ELF-1 (cell line): ENCODE measurements around the gene ASMTL.
A peak's percentile ranks its signal among the peaks of the same experiment; 100 is the strongest.
"Not testable (repeated sequence)": the region's sequence is repeated elsewhere in the genome, so short reads cannot be mapped to it uniquely, and the experiment has no call there.

Experiments
- DNase-seq: peaks from one replicate; pipeline ENCODE4 v3.0.0-alpha.2; 2016; ENCODE audit warnings: low read depth, low spot score

The ASMTL gene, protein sequence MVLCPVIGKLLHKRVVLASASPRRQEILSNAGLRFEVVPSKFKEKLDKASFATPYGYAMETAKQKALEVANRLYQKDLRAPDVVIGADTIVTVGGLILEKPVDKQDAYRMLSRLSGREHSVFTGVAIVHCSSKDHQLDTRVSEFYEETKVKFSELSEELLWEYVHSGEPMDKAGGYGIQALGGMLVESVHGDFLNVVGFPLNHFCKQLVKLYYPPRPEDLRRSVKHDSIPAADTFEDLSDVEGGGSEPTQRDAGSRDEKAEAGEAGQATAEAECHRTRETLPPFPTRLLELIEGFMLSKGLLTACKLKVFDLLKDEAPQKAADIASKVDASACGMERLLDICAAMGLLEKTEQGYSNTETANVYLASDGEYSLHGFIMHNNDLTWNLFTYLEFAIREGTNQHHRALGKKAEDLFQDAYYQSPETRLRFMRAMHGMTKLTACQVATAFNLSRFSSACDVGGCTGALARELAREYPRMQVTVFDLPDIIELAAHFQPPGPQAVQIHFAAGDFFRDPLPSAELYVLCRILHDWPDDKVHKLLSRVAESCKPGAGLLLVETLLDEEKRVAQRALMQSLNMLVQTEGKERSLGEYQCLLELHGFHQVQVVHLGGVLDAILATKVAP

DNA sequence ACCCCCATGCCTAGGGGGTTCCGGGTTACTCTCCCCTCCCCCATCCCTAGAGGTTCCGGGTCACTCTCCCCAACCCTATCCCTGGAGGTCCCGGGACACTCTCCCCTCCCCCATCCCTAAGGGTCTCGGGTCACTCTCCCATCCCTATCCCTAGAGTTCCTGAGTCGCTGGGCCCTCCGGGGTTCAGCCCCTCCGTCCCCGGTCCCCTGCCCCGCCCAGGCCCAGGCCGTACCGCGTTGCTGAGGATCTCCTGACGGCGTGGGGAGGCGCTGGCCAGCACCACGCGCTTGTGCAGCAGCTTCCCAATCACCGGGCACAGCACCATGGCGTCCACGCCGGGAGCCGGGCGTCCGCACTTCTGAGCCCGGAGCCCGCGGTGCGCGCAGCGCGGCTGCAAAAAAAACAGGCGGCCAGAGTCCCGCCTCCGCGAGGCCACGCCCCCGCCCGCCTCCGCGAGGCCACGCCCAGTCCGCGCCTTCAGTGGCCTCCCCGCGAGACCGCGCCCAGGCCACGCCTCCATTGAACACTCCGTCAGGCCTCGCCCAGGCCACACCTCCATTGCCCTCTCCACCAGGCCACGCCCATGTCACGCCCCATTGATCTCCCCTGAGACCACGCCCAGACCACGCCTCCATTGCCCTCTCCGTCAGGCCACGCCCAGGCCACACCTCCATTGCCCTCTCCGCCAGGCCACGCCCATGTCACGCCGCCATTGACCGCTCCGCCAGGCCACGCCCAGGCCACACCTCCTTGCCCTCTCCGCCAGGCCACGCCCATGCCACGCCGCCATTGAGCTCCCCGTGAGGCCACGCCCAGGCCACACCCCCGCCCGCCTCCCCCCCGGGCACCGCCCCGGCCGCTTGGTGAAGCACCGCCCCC, at the start of gene ASMTL:
TSS of gene ASMTL (minus strand) at position 394 of the 879 bp plus-strand sequence. CDS start at position 325, 69 bp downstream.
- peak; percentile 100 for DNase-seq

DNA sequence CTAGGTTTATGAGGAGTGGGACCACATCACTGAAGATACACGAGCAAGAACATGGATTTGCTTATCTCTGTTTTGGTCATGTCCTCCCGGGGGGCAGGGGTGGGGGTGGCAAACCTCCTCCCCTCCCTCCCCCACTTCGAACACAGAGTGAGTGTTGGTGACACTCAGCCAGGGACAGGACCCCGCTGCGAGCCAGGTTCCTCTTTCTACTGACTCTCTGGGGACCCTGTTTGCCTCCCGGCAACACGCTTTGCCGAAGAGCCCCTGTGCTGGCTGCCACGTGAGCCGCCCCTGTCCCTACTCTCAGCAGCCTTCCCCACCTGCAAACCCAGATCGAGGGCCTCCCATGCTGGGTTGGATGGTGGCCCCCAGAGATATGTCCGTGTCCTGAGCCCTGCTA, 49.5 kb upstream of the ASMTL start:
- no peak for DNase-seq

DNA sequence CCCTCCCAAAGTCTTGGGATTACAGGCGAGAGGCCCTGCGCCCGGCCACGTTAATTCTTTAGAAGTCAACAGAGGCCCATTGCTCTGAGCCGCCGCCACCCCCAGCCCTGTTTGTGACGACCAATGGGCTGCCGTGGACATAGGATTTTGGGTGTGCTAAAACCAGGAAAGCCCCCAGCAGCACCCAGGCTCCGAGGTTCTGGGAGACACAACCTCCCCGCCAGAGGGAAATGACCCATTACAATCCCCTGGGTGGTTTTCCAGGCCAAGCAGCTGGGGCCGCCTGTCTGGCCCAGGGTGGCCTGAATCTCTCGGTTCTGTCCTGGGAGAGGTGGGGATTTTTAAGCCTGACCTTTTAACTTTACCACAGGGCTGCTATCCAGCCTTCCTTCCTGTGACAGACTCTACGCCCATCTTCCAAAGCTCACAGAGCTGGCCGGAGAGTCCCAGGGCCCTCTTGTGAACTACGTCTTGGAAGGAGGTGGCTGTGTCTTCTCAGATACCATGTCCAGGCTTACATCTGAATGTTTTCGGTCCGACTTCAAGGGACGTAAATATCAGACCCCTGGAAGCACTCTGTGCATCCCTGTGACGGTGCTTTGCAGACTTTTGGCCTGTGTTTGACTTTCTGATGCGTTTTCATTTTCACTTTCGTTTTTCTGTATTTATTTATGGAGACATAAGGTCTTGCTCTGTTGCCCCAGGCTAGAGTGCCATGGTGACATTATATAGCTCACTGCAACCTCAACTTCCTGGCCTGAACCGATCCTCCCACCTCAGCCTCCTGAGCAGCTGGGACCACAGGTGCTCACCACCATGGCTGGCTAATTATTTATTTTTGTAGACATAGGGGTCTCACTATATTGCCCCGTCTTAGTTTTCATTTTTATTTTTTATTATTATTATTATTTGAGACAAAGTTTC, 48.3 kb upstream of the ASMTL start:
- no peak for DNase-seq

DNA sequence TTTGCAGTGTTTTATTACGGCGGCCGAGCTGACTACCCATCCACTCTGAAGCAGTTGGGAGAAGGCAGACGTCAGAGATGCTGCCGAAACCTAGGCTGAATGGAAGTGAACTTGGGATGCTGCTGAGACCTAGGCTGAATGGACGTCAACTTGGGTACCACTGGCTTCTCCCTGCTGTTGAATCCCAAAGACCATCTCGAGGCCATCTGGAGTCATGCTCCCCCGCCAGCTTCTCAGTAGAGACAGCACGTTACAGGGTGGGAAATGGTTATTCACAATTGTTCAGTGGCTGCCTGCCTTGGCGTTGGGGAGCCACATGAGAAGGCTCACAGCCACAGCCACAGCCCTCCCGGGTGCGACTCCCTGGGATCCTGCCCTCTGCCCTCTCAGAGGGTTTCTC, 43.4 kb upstream of the ASMTL start:
- DNase-seq: no peak

DNA sequence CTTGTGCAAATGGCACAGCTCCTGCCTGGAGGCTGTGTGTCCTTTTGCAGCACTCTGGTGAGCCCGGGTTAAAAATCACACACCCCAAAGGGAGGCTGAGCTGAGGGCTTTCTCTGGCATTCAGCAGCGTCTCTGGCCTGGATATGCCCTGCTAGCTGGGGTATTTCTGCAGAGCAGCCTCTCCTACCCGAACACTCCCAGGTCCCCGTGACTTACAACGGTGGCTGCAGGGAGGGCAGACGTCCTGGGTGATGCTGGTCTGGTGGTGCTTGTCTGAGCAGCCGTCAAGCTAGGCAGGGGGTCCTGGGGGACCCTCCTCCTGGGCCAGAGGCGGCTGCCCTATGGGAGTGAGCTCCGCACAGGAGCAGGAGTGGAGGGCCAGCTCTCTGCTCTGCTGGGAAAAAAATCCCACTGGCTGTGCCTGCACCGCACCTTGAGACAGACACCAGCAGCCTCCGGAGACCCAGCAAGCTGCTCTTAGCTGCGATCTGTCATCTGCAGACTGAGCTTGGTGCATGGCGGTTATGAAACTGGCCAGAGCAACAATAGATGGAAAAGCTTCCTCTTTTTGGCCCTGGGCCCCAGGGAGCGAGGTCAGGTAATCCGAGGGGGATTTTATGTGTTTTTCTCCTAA, 41.3 kb upstream of the ASMTL start:
- peak; percentile 30 for DNase-seq

DNA sequence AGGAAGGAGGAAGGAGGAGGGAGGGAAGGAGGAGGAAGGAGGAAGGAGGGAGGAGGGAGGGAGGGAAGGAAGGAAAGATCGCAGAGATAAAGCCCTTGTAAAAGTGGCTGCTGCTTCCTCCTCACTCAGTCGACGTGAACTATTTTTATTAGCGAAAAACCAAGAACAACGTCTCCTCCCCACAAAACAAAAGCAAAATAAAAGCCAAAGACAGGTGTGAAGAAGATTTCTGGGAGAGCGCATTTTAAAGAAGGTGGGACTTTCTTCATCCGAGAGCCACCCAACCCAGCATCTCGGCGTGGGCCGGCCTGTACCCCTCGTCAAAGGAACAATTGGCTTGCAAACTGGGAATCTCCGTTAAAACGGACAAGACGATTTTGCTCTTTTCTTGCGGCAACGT, 40.7 kb upstream of the ASMTL start:
- DNase-seq: no peak

DNA sequence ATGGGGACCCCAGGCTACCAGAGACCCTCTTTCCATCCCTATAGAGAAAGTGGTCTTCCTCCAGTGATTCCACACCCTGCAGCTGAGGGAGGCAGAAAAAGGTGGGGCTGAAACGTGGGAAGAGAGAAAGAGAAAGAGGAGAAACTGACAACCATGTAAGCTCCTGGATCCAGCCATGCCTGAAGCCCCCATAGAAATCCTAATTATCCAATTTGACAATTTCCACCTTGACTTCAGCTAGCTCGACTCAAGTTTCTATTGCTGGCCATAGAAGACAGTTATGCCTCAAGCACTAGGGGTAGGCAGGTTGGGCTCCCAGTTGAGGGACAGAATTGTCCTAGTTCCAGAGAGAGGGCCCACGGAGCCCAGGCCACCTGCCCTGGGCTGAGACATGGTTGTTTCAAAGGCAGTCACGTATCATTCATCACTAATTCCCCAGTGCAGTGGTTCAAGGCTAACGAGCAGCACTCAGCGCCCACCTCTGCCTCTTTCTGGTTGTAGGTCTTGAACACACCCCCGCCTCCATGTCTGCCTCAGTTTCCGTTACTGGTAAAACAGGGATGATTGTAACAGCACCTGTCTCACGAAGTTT, 39.8 kb upstream of the ASMTL start:
- no peak for DNase-seq

DNA sequence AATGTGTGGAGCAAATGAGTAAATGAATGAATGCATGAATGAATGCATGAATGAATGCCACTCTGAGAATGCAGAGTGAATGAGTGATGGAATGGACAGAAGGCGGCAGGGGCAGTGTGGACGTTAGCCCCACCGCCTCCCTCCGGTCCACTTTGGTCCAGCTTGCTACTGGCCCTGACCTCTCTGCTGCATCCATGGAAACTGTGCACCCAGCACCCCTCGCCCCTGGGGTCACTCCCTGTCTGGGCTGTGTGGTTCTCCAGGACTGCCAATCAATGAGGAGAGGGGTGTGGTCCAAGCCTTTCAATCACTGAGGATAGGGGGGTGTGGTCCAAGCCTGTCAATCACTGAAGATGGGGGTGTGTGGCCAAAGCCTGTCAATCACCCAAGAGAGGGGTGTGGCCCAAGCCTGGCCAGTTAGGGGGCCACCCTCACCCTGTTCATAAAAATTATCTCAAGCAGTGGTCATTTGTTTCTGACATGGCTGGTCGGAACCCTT, 39.2 kb upstream of the ASMTL start:
- peak; percentile 81 for DNase-seq

DNA sequence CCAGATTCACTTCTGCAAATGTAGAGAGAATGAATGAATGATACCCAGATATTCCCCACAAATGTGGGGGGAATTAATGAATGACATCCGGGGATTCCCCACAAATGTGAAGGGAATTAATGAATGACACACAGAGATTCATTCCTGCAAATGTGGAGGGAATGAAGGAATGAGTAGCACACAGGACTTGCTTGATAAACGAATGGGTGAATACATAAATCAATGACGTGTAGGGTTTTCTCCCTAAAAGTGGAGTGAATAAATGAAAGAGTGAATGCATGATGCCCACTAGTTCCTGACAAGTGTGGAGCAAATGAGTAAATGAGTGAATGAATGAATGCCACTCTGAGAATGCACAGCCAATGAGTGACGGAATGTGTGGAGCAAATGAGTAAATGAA, 38.5 kb upstream of the ASMTL start:
- DNase-seq: not testable (repeated sequence)

DNA sequence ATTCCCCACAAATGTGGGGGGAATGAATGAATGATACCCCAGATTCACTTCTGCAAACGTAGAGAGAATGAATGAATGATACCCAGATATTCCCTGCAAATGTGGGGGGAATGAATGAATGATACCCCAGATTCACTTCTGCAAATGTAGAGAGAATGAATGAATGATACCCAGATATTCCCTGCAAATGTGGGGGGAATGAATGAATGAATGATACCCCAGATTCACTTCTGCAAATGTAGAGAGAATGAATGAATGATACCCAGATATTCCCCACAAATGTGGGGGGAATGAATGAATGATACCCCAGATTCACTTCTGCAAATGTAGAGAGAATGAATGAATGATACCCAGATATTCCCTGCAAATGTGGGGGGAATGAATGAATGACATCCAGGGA, 38.0 kb upstream of the ASMTL start:
- DNase-seq: not testable (repeated sequence)

DNA sequence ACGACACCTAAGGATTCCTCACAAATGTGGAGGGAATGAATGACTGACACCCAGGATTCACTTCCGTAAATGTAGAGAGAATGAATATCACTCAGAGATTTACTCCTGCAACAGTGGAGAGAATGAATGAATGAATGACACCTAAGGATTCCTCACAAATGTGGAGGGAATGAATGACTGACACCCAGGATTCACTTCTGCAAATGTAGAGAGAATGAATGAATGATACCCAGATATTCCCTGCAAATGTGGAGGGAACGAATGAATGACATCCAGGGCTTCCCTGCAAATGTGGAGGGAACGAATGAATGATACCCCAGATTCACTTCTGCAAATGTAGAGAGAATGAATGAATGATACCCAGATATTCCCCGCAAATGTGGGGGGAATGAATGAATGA, 36.6 kb upstream of the ASMTL start:
- not testable (repeated sequence) for DNase-seq

DNA sequence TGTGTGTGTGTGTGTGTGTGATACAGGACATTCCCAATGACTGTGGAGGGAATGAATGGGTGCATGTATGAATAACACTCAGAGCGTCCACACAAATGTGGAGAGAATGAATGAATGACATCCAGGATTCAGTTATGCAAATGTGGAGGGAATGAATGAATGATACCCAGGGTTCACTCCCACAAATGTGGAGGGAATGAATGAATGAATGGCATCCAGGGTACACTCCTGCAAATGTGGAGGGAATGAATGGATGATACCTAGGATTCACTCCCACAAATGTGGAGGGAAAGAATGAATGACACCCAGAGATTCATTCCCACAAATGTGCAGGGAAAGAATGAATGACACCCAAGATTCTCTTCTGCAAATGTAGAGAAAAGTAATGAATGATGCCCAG, 36.0 kb upstream of the ASMTL start:
- no peak for DNase-seq

DNA sequence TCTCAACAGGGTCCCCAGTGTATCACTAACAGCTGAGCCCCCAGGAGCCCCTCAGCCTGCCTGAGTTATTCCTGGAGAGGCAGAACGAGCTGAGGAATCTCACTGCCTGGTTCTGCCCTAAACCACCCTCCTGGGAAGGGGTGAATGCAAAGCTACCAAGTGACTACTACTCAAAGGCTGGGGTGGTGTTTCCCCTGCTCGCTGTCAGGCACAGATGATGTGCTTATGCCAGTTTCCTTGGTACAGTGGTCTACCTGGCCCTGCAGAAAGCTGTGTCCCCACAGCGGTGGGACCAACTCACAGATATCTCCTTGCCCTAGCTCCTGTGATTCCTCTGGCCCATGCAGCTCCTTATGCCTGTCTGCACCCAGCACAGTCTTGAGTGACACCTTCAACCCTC, 35.4 kb upstream of the ASMTL start:
- DNase-seq: no peak

DNA sequence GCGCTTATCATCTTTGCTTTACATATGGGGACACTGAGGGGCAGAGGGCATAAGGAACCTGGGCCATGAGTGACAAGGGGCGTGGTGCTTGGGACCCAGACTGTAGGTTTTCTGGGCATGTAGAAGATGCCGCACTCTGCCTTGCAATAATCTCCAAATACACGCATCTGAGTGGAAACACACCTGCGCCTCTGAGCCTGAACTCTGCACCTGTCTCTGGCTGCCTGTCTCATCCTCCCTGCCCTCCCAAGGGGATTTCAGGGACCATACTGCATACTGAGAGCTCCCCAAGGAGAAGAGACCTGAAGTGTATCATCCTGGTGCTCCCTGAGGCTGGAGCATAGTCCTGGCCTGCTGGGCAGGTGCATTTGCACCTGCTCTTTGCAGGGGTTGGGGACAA, 34.7 kb upstream of the ASMTL start:
- DNase-seq: no peak

DNA sequence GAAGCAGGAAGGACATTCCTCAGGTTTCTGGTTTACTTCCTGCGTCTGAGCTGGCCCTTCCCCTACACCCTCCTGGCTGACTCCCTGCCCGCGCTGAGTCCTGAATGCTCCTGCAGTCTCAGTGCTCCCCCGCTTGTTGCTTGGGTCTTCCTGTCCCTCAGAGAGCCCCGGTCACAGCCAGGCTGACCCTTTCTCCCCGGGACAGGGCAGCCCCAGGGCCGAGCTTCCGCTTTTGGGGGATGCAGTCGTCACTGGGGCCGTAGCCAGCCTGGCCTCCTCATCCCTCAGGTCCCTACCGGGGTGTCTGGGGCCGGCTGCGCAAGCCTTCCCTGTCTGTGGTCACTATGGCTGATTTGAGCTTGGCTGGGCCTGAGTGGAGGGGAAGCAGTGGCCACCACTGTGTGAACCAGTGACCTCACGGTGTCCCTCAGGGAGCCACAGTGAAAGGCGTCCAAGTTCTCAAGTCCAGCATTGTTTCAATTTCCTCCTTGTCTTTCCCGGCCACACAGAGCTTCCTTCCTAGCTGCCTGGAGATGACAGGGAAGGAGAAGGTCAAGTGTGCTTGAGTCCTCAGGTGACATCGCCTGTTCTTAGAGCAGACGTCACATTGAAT, 34.1 kb upstream of the ASMTL start:
- no peak for DNase-seq

DNA sequence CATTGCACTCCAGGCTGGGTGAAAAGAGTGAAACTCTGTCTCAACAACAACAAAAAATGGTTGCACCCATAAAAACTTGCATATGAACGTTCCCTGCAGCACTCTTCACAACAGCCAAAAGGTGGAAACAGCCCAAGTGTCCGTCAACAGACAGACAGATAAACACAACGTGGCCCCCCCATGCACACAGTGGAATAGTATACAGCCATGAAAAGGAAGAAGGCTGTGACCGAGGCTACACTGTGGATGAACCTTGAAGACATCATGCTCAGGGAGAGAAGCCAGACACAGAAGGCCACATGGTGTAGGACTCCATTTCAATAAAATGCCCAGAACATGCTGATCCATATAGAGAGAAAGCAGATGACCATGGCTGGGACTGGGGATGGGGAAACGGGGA, 33.5 kb upstream of the ASMTL start:
- no peak for DNase-seq

DNA sequence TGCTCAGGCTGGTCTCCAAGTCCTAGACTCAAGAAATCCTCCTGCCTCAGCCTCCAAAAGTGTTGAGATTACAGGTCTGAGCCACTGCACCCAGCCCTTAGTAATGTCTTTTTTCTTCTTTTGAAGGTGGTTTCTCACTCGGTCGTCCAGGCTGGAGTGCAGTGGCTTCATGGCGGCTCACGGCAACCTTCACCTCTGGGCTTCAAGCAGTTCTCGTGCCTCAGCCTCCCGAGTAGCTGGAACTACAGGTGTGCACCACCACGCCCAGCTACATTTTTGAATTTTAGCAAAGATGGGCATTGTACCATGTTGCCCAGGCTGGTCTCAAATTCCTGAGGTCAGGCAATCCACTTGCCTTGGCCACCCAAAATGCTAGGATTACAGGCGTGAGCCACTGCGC, 32.3 kb upstream of the ASMTL start:
- no peak for DNase-seq

DNA sequence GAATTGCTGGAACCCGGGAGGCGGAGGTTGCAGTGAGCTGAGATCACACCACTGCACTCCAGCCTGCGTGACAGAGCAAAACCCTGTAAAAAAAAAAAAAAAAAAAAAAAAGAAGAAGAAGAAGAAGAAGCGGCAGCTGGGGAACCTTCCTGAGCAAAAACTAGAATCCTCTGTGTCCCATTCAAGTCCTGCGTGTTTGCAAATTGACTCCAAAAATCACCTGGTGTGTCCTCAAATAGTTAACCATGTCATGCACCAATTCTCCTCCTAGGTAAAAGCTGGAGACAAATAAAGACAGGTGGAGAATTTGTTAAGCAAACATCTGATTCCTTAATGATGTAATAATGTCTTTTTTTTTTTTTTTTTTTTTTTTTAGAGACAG, 31.9 kb upstream of the ASMTL start:
- no peak for DNase-seq

DNA sequence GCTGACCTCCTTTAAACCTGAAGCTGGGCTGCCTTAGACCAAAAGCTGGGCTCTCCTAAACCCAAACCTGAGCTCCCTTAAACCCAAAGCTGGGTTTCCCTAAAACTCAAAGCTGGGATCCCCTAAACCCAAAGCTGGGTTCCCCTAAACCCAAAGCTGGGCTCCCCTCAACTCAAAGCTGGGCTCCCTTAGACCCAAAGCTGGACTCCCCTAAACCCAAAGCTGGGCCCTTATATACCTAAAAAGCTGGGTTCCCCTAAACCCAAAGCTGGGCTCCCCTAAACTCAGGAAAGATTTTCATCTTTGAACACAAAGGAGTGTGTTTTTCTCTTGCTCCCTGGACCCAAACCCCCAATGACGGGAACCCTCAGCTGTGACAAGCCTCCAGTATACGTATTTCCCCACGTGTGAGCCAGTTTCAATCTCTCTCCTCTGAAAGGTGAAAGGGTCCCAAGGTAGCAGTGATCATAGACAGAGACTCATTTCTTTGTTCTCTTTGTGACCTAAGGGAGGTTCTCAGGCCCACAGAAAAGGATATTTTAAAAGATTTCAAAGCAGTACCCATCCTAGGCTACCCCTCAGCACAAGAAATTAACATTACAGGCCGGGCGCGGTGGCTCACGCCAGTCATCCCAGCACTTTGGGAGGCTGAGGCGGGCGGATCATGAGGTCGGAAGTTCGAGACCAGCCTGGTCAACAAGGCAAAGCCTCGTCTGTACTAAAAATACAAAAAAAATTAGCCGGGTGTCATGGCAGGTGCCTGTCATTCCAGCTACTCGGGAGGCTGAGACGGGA, 31.3 kb upstream of the ASMTL start:
- no peak for DNase-seq
